Neural progenitor cell (in vitro differentiated cells): ENCODE results near the gene NHLRC4.

Experiments
- EZH2 ChIP-seq: fragments of 200-600 bp; sonication (generic); IDR thresholded peaks from 2 replicates; pipeline ENCODE4 v1.6.1; 2017; ENCODE audit warnings: antibody characterized with exemption, mild to moderate bottlenecking, moderate library complexity
- TF ChIP-seq, protein P1 (sequence below): fragments of 200-600 bp; sonication (generic); IDR thresholded peaks from 2 replicates; pipeline ENCODE4 v1.5.1; 2017; ENCODE audit warnings: antibody characterized with exemption, mild to moderate bottlenecking

DNA sequence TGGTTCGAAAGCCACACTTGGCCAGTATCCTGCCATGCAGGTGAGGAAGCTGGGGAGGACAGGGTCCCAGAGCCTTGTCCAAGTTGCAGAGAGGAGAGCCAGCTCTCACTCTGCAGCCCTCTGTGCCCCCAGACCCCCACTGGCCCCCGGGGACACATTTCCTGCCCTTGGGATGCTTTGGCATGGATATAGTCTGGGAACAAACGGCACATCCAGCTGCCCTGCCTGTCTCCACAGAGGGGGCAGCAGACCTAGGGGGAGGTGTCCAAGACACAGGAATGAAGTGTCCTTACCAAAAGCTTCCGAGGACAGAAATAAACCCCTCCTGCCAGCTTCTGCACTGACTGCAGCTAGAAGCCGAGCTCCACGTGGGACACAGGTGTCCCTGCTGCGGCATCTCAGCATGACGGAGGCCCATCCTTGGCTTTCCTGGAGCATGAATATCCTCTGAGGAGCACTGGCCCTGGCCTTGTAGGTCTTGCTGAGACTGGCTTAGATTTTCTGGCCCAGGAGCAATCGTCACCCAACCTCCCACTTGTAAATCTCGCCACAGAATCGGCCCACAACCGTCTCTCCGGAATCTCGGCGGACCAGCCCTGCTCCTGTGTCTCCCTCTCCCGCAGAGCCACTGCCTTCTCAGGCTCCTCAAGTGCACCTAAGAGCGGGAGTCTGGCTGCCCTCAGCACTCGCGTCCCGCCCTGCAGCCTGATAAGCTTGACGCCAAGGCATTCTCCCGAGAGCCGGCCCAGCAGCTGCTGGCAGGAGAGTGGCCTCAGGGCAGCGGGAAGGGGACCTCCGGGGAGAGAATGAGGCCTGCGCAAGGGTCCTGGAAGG is 40.4 kb upstream of the NHLRC4 start:
- TF ChIP-seq, protein P1, sequence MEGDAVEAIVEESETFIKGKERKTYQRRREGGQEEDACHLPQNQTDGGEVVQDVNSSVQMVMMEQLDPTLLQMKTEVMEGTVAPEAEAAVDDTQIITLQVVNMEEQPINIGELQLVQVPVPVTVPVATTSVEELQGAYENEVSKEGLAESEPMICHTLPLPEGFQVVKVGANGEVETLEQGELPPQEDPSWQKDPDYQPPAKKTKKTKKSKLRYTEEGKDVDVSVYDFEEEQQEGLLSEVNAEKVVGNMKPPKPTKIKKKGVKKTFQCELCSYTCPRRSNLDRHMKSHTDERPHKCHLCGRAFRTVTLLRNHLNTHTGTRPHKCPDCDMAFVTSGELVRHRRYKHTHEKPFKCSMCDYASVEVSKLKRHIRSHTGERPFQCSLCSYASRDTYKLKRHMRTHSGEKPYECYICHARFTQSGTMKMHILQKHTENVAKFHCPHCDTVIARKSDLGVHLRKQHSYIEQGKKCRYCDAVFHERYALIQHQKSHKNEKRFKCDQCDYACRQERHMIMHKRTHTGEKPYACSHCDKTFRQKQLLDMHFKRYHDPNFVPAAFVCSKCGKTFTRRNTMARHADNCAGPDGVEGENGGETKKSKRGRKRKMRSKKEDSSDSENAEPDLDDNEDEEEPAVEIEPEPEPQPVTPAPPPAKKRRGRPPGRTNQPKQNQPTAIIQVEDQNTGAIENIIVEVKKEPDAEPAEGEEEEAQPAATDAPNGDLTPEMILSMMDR: no peak
- TF ChIP-seq EZH2: no peak
